GM10248 (cell line): ENCODE measurements around the gene DECR2.

ENCODE experiments used
- CTCF ChIA-PET: fragments of 300-600 bp; sonication (Branson Sonifier 250); formaldehyde crosslinking; extraction: SDS; loops from one replicate; lab custom pipeline; 2021; ENCODE audit warnings: antibody characterized with exemption; lab: Yijun Ruan, JAX
- POLR2A ChIA-PET: fragments of 350-650 bp; sonication (Branson Sonifier 250); formaldehyde crosslinking; extraction: SDS; loops from one replicate; lab custom pipeline; 2020; ENCODE audit warnings: antibody characterized with exemption; lab: Yijun Ruan, JAX
- DNase-seq: peaks from one replicate; pipeline ENCODE4 v3.0.0; 2012; ENCODE audit errors: extremely low spot score
- TF ChIP-seq, protein P1 (sequence below): IDR thresholded peaks from 2 replicates; pipeline ENCODE4 v1.5.1; 2012; ENCODE audit warnings: mild to moderate bottlenecking, low read depth; ENCODE audit errors: extremely low read depth, missing control alignments, control extremely low read depth

The DECR2 gene, protein sequence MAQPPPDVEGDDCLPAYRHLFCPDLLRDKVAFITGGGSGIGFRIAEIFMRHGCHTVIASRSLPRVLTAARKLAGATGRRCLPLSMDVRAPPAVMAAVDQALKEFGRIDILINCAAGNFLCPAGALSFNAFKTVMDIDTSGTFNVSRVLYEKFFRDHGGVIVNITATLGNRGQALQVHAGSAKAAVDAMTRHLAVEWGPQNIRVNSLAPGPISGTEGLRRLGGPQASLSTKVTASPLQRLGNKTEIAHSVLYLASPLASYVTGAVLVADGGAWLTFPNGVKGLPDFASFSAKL

DNA sequence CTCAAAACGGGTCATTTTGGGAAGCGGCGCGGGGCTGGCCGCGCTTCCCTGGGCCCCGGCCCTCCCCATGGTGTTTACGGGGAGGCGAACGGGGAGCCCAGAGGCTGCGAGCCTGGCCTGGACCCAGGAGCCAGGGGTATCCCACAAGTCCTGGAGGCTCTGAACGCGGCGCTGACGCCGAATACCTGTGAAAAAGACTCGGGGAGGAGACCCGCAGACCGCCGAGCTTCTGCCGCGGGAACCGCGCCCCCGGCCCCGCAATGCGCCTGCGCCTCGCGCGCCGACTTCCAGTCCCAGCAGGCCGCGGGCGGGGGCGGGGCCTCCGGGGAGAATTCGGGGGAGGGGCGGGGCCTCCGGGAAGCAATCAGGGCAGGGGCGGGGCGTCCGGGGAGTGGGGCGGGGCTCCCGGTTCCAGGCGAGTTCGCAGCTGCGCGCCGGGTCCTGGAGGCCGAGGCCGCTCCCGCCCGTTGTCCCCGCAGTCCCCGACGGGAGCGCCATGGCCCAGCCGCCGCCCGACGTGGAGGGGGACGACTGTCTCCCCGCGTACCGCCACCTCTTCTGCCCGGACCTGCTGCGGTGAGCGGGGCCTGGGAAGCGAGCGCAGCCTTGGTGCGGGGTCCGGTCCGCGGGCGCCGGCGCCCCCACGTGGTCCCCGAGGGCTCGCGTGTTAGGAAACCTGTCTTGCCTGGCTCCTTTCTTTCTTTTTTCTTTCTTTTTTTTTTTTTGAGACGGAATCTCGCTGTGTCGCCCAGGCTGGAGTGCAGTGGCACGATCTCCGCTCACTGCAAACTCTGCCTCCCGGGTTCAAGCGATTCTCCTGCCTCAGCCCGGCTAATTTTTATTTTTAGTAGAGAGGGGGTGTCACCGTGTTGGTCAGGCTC is at the start of gene DECR2:
TSS of gene DECR2 (plus strand) at position 418 of the 881 bp plus-strand sequence. CDS start at position 497, 79 bp downstream.
- peak; percentile 99 for DNase-seq

DNA sequence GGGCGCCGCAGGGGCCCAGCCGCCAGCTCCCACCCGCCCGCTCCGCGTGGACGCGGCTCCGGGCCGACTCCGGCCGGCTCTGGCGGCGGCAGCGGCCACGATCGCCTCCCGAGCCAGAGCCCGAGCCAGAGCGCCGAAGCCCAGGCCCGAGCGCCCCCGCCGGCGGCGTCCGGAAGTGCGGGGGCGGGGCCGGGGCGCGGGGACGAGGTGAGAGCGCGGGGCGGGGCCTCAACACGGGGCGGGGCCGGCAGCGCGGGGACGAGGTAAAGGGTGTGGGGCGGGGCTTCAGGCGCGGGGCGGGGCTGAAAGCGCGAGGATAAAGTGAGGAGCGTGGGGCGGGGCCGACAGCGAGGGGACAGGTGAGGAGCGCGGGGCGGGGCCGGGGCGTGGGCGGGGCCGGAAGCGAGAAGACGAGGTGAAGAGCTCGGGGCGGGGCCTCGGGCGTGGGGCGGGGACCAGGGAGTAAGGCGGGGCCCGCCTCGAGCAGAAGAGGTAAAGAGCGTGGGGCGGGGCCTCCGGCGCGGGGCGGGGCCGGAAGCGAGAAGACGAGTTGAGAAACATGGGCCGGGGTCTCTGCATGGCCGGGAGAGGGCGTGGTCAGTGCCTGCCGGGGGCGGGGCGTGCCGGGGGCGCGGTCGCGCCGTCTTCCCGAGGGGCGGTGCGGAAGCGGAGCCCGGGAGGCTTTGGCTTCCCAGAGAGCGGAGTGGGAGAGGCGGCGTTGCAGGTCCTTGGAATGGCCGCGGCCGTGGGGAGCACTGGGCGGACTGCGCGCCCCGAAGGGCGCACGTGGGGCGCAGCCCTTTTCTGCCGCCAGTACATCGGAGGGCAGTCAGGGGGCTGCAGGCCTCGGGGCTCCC is 48.9 kb upstream of the DECR2 start, which contains the start of gene AXIN1:
TSS of gene AXIN1 (minus strand) at position 177 of the 857 bp plus-strand sequence. CDS start 5,698 bp downstream, outside the sequence.
- TF ChIP-seq, protein P1, sequence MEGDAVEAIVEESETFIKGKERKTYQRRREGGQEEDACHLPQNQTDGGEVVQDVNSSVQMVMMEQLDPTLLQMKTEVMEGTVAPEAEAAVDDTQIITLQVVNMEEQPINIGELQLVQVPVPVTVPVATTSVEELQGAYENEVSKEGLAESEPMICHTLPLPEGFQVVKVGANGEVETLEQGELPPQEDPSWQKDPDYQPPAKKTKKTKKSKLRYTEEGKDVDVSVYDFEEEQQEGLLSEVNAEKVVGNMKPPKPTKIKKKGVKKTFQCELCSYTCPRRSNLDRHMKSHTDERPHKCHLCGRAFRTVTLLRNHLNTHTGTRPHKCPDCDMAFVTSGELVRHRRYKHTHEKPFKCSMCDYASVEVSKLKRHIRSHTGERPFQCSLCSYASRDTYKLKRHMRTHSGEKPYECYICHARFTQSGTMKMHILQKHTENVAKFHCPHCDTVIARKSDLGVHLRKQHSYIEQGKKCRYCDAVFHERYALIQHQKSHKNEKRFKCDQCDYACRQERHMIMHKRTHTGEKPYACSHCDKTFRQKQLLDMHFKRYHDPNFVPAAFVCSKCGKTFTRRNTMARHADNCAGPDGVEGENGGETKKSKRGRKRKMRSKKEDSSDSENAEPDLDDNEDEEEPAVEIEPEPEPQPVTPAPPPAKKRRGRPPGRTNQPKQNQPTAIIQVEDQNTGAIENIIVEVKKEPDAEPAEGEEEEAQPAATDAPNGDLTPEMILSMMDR, result peak; percentile 56
- POLR2A ChIA-PET, result interaction anchor here (0.6 to 1.5 kb wide), 4 partner anchors 13 to 1625 kb away, joined by 3 to 6 read pairs (median 5); no protein-coding TSS in a partner anchor
- CTCF ChIA-PET, result interaction anchor here (0.6 to 1.0 kb wide), 3 partner anchors 10 to 162 kb away, joined by 3 to 6 read pairs (median 3); partner anchors contain the start of gene LUC7L
- peak; percentile 98 for DNase-seq

More for the DNA sequence above, at the start of gene DECR2:
- ChIA-PET POLR2A (interaction anchor here (0.7 kb wide), 2 partner anchors 13 to 19 kb away, joined by 11 to 12 read pairs; no protein-coding TSS in a partner anchor), CTCF (interaction anchor here (0.7 to 1.6 kb wide), 4 partner anchors 9 to 1353 kb away, joined by 3 to 5 read pairs (median 4); no protein-coding TSS in a partner anchor)
- TF ChIP-seq, protein P1, result peak; percentile 54

DNA sequence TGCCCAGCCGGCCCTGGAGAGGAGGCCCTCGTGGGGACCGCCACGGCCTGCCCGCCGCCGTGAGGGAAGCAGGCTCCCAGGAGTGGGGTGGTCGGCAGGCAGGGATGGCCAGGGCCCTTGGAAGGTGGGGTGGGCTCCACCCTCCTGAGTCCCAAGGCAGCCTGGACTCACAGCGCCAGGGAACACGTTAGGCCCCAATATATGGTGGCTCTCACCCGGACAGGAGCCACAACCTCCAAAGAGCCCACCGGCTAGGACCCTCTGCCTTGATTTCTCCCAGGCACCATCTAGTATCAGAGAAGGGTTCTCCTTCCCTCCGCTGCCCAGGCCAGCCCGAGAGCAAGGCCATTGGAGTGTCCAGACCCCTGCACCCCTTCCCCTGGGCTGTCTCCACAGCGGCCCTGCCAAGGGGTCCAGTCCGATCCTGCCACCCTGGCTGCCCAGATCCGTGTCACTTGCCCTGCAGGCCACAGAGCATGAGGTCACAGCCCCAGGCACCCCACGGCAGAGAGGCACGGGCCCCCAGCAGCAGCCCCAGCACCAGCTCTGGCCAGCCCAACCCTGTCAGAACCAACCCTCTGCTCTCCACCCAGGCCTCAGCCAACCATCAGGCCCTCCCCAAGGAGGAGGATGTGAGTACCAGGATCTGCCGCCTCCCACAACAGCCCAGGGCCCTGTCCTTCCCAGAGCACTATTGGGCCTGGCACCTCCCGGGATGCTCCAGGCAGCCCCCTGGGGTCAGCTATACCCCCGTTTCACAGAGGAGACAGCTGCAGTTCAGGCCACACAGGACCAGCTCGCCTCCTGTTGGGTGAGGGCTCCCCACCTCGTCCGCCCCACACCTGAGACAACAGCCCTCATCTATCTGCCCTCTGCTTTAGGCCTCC is 48.0 kb upstream of the DECR2 start:
- ChIA-PET CTCF (interaction anchor here (0.6 to 2.4 kb wide), 3 partner anchors 125 to 246 kb away, joined by 3 to 6 read pairs (median 3); partner anchors contain the start of gene LUC7L), POLR2A (interaction anchor here (0.6 to 1.5 kb wide), 3 partner anchors 12 to 139 kb away, joined by 3 to 6 read pairs (median 4); no protein-coding TSS in a partner anchor)
- TF ChIP-seq, protein P1, result no peak
- DNase-seq, result no peak

DNA sequence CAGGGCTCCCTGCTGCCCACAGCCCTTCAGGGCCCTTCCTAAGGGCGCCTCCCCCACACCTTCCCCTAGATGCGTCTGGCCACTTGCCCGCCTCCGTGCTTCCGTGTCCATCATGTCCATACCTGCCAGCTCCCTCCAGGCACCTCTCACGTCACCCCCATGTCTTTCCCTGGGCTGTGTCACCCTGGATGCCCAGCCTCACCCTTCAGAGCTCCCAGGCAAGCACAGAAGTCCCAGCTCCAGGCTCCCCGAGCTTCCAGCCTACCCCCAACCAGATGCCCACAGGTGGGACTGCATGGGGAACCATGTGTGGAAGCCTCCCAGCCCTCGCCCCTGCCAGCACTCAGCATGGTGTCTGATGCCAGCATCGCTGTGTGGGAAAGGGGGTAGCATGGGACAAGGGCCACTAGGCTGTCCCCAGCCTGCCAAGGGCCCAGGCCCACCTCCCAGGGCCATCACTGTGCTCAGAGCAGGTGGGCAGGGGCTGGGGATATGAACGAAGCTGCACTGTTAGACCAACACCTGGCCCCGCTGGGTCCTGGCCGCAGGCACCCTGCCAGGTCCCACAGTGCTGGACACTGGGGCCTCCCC is 47.3 kb upstream of the DECR2 start:
- no peak for DNase-seq
- ChIA-PET CTCF (interaction anchor here (2.4 kb wide), 1 partner anchor 247 kb away, joined by 6 read pairs; no protein-coding TSS in a partner anchor), POLR2A (no interaction called here)
- TF ChIP-seq, protein P1, result no peak

DNA sequence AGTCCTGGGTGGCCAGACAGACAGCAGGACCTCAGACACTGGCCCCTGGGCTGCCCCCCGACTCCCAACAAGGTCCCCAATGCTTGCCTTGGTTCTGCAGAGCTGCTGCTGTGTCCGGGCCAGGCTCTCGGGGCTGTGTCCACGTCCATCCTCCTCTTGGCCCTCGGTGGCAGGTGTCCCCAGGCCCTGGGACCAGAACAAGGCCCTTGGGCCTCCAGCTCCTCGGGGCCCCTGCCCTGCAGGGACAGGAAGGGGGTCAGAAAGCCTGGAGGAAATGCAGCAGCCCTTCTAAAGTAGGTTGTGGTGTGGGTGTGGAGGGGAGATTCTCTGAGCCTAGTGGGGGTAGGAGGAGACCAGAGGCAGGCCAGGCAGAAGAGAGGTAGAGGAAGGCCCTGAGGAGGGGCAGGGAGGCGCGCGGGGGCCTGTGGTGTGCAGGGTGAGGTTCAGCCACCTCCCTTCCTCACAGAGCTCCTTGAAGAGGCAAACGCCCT is 46.7 kb upstream of the DECR2 start:
- TF ChIP-seq, protein P1, result no peak
- POLR2A ChIA-PET, result no interaction called here
- CTCF ChIA-PET, result interaction anchor here (1.2 to 2.4 kb wide), 2 partner anchors 248 to 289 kb away, joined by 3 to 6 read pairs; no protein-coding TSS in a partner anchor
- DNase-seq, result no peak
